Neural cell (in vitro differentiated cells): ENCODE data around the gene METTL14.
"Not testable (repeated sequence)": the region's sequence is repeated elsewhere in the genome, so short reads cannot be mapped to it uniquely, and the experiment has no call there.

Experiments used
- EP300 ChIP-seq: fragments of 450-650 bp; conservative IDR thresholded peaks from 2 replicates; pipeline ENCODE4 v1.6.1; 2014; ENCODE audit warnings: antibody characterized with exemption, mild to moderate bottlenecking, moderate library complexity; ENCODE audit not compliant: poor library complexity, severe bottlenecking
- EZH2 ChIP-seq: fragments of 200-600, 300-800 bp; shearing (Covaris generic), sonication (generic); IDR thresholded peaks from 2 replicates; pipeline ENCODE4 v1.6.1; 2014; ENCODE audit warnings: antibody characterized with exemption, low read length, borderline replicate concordance, mild to moderate bottlenecking; ENCODE audit not compliant: insufficient read depth, poor library complexity, severe bottlenecking
- POLR2AphosphoS5 ChIP-seq: IDR thresholded peaks from 2 replicates; pipeline ENCODE4 v1.6.1; 2012
- SMC3 ChIP-seq: fragments of 450-650 bp; conservative IDR thresholded peaks from 2 replicates; pipeline ENCODE4 v1.6.1; 2014; ENCODE audit warnings: antibody characterized with exemption, mild to moderate bottlenecking, moderate library complexity; ENCODE audit not compliant: poor library complexity
- TAF1 ChIP-seq: IDR thresholded peaks from 2 replicates; pipeline ENCODE4 v1.6.1; 2012; ENCODE audit warnings: low read depth
- TF ChIP-seq, protein P1 (sequence below): fragments of 450-650 bp; IDR thresholded peaks from 2 replicates; pipeline ENCODE4 v1.5.1; 2014; ENCODE audit warnings: antibody characterized with exemption, mild to moderate bottlenecking, moderate library complexity; ENCODE audit not compliant: poor library complexity, severe bottlenecking
- TF ChIP-seq, protein P2 (sequence below): IDR thresholded peaks from 2 replicates; pipeline ENCODE4 v1.6.1; 2012; ENCODE audit warnings: borderline replicate concordance

DNA sequence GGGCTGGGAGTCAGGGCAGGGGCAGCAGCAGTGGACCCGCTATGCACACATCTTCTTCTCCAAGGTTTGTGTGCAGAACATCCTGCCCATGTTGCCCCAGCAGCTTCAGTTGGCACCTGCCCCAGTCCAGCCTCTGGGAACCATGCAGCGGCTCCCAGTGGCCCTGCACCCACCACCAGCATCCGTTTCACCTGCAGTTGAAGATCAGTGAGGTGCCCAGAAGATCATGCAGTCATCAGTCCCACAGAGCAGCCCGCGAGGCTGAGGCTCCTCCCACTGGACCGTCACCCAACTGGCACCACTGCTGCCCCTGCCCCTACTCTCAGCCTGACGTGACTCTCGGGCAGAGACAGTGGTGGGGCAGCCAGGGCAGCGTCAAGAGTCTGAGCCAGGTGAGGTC lies 49.1 kb upstream of the METTL14 start:
- TF ChIP-seq POLR2AphosphoS5, EZH2, EP300, TAF1, SMC3: not testable (repeated sequence)
- TF ChIP-seq, protein P1, sequence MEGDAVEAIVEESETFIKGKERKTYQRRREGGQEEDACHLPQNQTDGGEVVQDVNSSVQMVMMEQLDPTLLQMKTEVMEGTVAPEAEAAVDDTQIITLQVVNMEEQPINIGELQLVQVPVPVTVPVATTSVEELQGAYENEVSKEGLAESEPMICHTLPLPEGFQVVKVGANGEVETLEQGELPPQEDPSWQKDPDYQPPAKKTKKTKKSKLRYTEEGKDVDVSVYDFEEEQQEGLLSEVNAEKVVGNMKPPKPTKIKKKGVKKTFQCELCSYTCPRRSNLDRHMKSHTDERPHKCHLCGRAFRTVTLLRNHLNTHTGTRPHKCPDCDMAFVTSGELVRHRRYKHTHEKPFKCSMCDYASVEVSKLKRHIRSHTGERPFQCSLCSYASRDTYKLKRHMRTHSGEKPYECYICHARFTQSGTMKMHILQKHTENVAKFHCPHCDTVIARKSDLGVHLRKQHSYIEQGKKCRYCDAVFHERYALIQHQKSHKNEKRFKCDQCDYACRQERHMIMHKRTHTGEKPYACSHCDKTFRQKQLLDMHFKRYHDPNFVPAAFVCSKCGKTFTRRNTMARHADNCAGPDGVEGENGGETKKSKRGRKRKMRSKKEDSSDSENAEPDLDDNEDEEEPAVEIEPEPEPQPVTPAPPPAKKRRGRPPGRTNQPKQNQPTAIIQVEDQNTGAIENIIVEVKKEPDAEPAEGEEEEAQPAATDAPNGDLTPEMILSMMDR = not testable (repeated sequence)
- TF ChIP-seq, protein P2, sequence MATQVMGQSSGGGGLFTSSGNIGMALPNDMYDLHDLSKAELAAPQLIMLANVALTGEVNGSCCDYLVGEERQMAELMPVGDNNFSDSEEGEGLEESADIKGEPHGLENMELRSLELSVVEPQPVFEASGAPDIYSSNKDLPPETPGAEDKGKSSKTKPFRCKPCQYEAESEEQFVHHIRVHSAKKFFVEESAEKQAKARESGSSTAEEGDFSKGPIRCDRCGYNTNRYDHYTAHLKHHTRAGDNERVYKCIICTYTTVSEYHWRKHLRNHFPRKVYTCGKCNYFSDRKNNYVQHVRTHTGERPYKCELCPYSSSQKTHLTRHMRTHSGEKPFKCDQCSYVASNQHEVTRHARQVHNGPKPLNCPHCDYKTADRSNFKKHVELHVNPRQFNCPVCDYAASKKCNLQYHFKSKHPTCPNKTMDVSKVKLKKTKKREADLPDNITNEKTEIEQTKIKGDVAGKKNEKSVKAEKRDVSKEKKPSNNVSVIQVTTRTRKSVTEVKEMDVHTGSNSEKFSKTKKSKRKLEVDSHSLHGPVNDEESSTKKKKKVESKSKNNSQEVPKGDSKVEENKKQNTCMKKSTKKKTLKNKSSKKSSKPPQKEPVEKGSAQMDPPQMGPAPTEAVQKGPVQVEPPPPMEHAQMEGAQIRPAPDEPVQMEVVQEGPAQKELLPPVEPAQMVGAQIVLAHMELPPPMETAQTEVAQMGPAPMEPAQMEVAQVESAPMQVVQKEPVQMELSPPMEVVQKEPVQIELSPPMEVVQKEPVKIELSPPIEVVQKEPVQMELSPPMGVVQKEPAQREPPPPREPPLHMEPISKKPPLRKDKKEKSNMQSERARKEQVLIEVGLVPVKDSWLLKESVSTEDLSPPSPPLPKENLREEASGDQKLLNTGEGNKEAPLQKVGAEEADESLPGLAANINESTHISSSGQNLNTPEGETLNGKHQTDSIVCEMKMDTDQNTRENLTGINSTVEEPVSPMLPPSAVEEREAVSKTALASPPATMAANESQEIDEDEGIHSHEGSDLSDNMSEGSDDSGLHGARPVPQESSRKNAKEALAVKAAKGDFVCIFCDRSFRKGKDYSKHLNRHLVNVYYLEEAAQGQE = not testable (repeated sequence)
